ENCODE data around the gene LEFTY1. TPM values are rescaled to one million over a fixed set of nuclear protein-coding genes. Genes with fewer than 3 reads are reported as not detected.

Gene LEFTY1
- total RNA-seq, 1 experiment from 2014 or later, result not detected

GRCh38 chr1:225878282-225878681 lies 10.7 kb downstream of the LEFTY1 start:
- DNase-seq (ENCODE audit: low spot score), result no peak

GRCh38 chr1:225877580-225877979 lies 11.4 kb downstream of the LEFTY1 start:
- peak; percentile 47 for DNase-seq (ENCODE audit: low spot score)
- in situ Hi-C loops (cut with HindIII; ENCODE audit: low sequenced_read_pairs), result no loop called here

More at GRCh38 chr1:225878282-225878681, 10.7 kb downstream of the LEFTY1 start:
- in situ Hi-C loops (cut with HindIII; ENCODE audit: low sequenced_read_pairs), result no loop called here

- in situ Hi-C loops (cut with HindIII; ENCODE audit: low sequenced_read_pairs), result no loop called here
- DNase-seq (ENCODE audit: low spot score), result no peak
Observed at GRCh38 chr1:225876900-225877510, 11.9 kb downstream of the LEFTY1 start.

GRCh38 chr1:225875044-225875815 lies 13.7 kb downstream of the LEFTY1 start:
- in situ Hi-C loops (cut with HindIII; ENCODE audit: low sequenced_read_pairs), result no loop called here
- DNase-seq (ENCODE audit: low spot score), result no peak

- no peak for DNase-seq (ENCODE audit: low spot score)
- in situ Hi-C loops (cut with HindIII; ENCODE audit: low sequenced_read_pairs), result no loop called here
Observed at GRCh38 chr1:225874431-225874830, 14.5 kb downstream of the LEFTY1 start.

GRCh38 chr1:225873281-225873850 lies 15.6 kb downstream of the LEFTY1 start:
- DNase-seq (ENCODE audit: low spot score), result no peak
- in situ Hi-C loops (cut with HindIII; ENCODE audit: low sequenced_read_pairs), result no loop called here

GRCh38 chr1:225872075-225872430 lies 16.9 kb downstream of the LEFTY1 start:
- in situ Hi-C loops (cut with HindIII; ENCODE audit: low sequenced_read_pairs), result no loop called here
- no peak for DNase-seq (ENCODE audit: low spot score)

- in situ Hi-C loops (cut with HindIII; ENCODE audit: low sequenced_read_pairs), result no loop called here
- no peak for DNase-seq (ENCODE audit: low spot score)
Observed at GRCh38 chr1:225871359-225872074, 17.4 kb downstream of the LEFTY1 start.

- in situ Hi-C loops (cut with HindIII; ENCODE audit: low sequenced_read_pairs), result no loop called here
- DNase-seq (ENCODE audit: low spot score), result peak; percentile 23
Observed at GRCh38 chr1:225870911-225871310, 18.0 kb downstream of the LEFTY1 start.

- DNase-seq (ENCODE audit: low spot score), result no peak
- in situ Hi-C loops (cut with HindIII; ENCODE audit: low sequenced_read_pairs), result no loop called here
Observed at GRCh38 chr1:225868631-225869330, 20.2 kb downstream of the LEFTY1 start.

GRCh38 chr1:225866981-225867380 lies 22.0 kb downstream of the LEFTY1 start:
- in situ Hi-C loops (cut with HindIII; ENCODE audit: low sequenced_read_pairs), result no loop called here
- DNase-seq (ENCODE audit: low spot score), result no peak

GRCh38 chr1:225866061-225866837 lies 22.7 kb downstream of the LEFTY1 start:
- no peak for DNase-seq (ENCODE audit: low spot score)
- in situ Hi-C loops (cut with HindIII; ENCODE audit: low sequenced_read_pairs), result no loop called here

- DNase-seq (ENCODE audit: low spot score), result no peak
- in situ Hi-C loops (cut with HindIII; ENCODE audit: low sequenced_read_pairs), result no loop called here
Observed at GRCh38 chr1:225865514-225865913, 23.4 kb downstream of the LEFTY1 start.

GRCh38 chr1:225863167-225863566 lies 25.8 kb downstream of the LEFTY1 start:
- in situ Hi-C loops (cut with HindIII; ENCODE audit: low sequenced_read_pairs), result no loop called here
- no peak for DNase-seq (ENCODE audit: low spot score)

GRCh38 chr1:225862581-225862950 lies 26.4 kb downstream of the LEFTY1 start:
- no peak for DNase-seq (ENCODE audit: low spot score)
- in situ Hi-C loops (cut with HindIII; ENCODE audit: low sequenced_read_pairs), result no loop called here

GRCh38 chr1:225861834-225862580 lies 26.9 kb downstream of the LEFTY1 start:
- DNase-seq (ENCODE audit: low spot score), result no peak
- in situ Hi-C loops (cut with HindIII; ENCODE audit: low sequenced_read_pairs), result no loop called here

- in situ Hi-C loops (cut with HindIII; ENCODE audit: low sequenced_read_pairs), result no loop called here
- no peak for DNase-seq (ENCODE audit: low spot score)
Observed at GRCh38 chr1:225860876-225861441, 28.0 kb downstream of the LEFTY1 start.

GRCh38 chr1:225860107-225860506 lies 28.8 kb downstream of the LEFTY1 start:
- in situ Hi-C loops (cut with HindIII; ENCODE audit: low sequenced_read_pairs), result no loop called here
- DNase-seq (ENCODE audit: low spot score), result no peak
